GM19035 (cell line): ENCODE results near the gene STIM1.
A peak's percentile ranks its signal among the peaks of the same experiment; 100 is the strongest.

ENCODE experiments used
- ATAC-seq: cut with Tn5 transposase; IDR thresholded peaks from one replicate; pipeline ENCODE4 v1.9.1; 2021; ENCODE audit not compliant: unreplicated experiment

The STIM1 gene

GRCh38 chr11:3946455-3947017, 91.1 kb downstream of the STIM1 start:
- ATAC-seq, result no peak

- ATAC-seq, result peak; percentile 79
These were observed 91.6 kb downstream of the STIM1 start for GRCh38 chr11:3947061-3947460.

GRCh38 chr11:3949125-3949524, 93.7 kb downstream of the STIM1 start:
- ATAC-seq, result peak; percentile 56

GRCh38 chr11:3950996-3951660, 95.7 kb downstream of the STIM1 start:
- ATAC-seq, result no peak

- ATAC-seq, result no peak
These were observed 97.3 kb downstream of the STIM1 start for GRCh38 chr11:3952715-3953114.

GRCh38 chr11:3953327-3953726, 97.9 kb downstream of the STIM1 start:
- no peak for ATAC-seq

GRCh38 chr11:3954448-3955298, 99.2 kb downstream of the STIM1 start:
- no peak for ATAC-seq

GRCh38 chr11:3955299-3955665, 99.8 kb downstream of the STIM1 start:
- no peak for ATAC-seq

- ATAC-seq, result no peak
These were observed 100.6 kb downstream of the STIM1 start for GRCh38 chr11:3956038-3956437.

GRCh38 chr11:3956748-3957147, 101.3 kb downstream of the STIM1 start:
- ATAC-seq, result no peak

- no peak for ATAC-seq
These were observed 102.0 kb downstream of the STIM1 start for GRCh38 chr11:3957437-3957836.

- ATAC-seq, result no peak
These were observed 102.8 kb downstream of the STIM1 start for GRCh38 chr11:3958281-3958680.

- no peak for ATAC-seq
These were observed 103.8 kb downstream of the STIM1 start for GRCh38 chr11:3959015-3959902.

GRCh38 chr11:3959903-3960265, 104.4 kb downstream of the STIM1 start:
- ATAC-seq, result no peak

- ATAC-seq, result no peak
These were observed 107.0 kb downstream of the STIM1 start for GRCh38 chr11:3962406-3962840.

GRCh38 chr11:3964056-3964455, 108.6 kb downstream of the STIM1 start:
- no peak for ATAC-seq

GRCh38 chr11:3964935-3965604, 109.6 kb downstream of the STIM1 start:
- ATAC-seq, result no peak

- no peak for ATAC-seq
These were observed 112.2 kb downstream of the STIM1 start for GRCh38 chr11:3967695-3968094.

- no peak for ATAC-seq
These were observed 113.7 kb downstream of the STIM1 start for GRCh38 chr11:3969200-3969599.

- ATAC-seq, result no peak
These were observed 114.1 kb downstream of the STIM1 start for GRCh38 chr11:3969613-3970012.

GRCh38 chr11:3970108-3970507, 114.6 kb downstream of the STIM1 start:
- ATAC-seq, result no peak
